ENCODE data around the gene USP25.

- TF ChIP-seq CTCF (IDR thresholded peaks at IDR 0.05; ENCODE audit: low read depth, low read length) (no peak), MYC (IDR thresholded peaks at IDR 0.05; ENCODE audit: low read depth, low read length) (no peak), POLR2A (IDR thresholded peaks at IDR 0.05; ENCODE audit: extremely low read depth, insufficient read length) (no peak)
- TF ChIP-seq, protein P1, sequence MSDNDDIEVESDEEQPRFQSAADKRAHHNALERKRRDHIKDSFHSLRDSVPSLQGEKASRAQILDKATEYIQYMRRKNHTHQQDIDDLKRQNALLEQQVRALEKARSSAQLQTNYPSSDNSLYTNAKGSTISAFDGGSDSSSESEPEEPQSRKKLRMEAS (IDR thresholded peaks at IDR 0.05; ENCODE audit: low read depth, low read length) = no peak
Observed at GRCh38 chr21:15728046-15728445, 1.7 kb upstream of the USP25 start.
